GM23248 (cell line): Measurements from ENCODE around the gene GM2A. TPM values are rescaled to one million over a fixed set of nuclear protein-coding genes. Genes with fewer than 3 reads are reported as not detected.
A peak's percentile ranks its signal among the peaks of the same experiment; 100 is the strongest.
"Not testable (repeated sequence)": the region's sequence is repeated elsewhere in the genome, so short reads cannot be mapped to it uniquely, and the experiment has no call there.

Experiments
- DNase-seq: peaks from one replicate; pipeline ENCODE4 v3.0.0-alpha.2; 2015
- H2AFZ ChIP-seq: fragments of 200-600 bp; sonication (generic); 2 replicates; pipeline ENCODE4 v1.6.1; 2016; ENCODE audit warnings: antibody characterized with exemption
- H3F3A ChIP-seq: fragments of 200-600 bp; sonication (generic); 2 replicates; pipeline ENCODE4 v1.6.1; 2016; ENCODE audit warnings: mild to moderate bottlenecking, antibody characterized with exemption, mixed run types; ENCODE audit not compliant: insufficient read depth
- H3K27ac ChIP-seq: fragments of 200-600 bp; sonication (generic); 2 replicates; pipeline ENCODE4 v1.5.1; 2016; ENCODE audit warnings: mild to moderate bottlenecking
- H3K27me3 ChIP-seq: fragments of 200-600 bp; sonication (generic); replicated peaks from 2 replicates; pipeline ENCODE4 v1.6.1; 2016; ENCODE audit warnings: mild to moderate bottlenecking; ENCODE audit not compliant: insufficient read depth
- H3K36me3 ChIP-seq: fragments of 200-600 bp; sonication (generic); 2 replicates; pipeline ENCODE4 v1.6.1; 2016; ENCODE audit warnings: low read depth, mild to moderate bottlenecking
- H3K4me1 ChIP-seq: fragments of 200-600 bp; sonication (generic); 2 replicates; pipeline ENCODE4 v1.6.1; 2016; ENCODE audit warnings: mild to moderate bottlenecking; ENCODE audit not compliant: insufficient read depth
- H3K4me2 ChIP-seq: fragments of 200-600 bp; sonication (generic); one replicate; pipeline ENCODE4 v1.6.1; 2016; ENCODE audit warnings: mild to moderate bottlenecking; ENCODE audit not compliant: unreplicated experiment
- H3K4me3 ChIP-seq: fragments of 200-600 bp; sonication (generic); 2 replicates; pipeline ENCODE4 v1.5.1; 2016; ENCODE audit warnings: mild to moderate bottlenecking
- H3K79me2 ChIP-seq: fragments of 200-600 bp; sonication (generic); 2 replicates; pipeline ENCODE4 v1.6.1; 2016; ENCODE audit warnings: mild to moderate bottlenecking; ENCODE audit not compliant: insufficient read depth
- H3K9ac ChIP-seq: fragments of 200-600 bp; sonication (generic); 2 replicates; pipeline ENCODE4 v1.6.1; 2016; ENCODE audit warnings: mild to moderate bottlenecking
- H3K9me2 ChIP-seq: fragments of 200-600 bp; sonication (generic); 2 replicates; pipeline ENCODE4 v1.6.1; 2016; ENCODE audit warnings: mixed run types, mild to moderate bottlenecking, moderate library complexity; ENCODE audit not compliant: insufficient read depth
- H3K9me3 ChIP-seq: fragments of 200-600 bp; sonication (generic); one replicate; pipeline ENCODE4 v1.6.1; 2017; ENCODE audit warnings: low read depth
- H4K20me1 ChIP-seq: fragments of 200-600 bp; sonication (generic); 2 replicates; pipeline ENCODE4 v1.6.0; 2016; ENCODE audit not compliant: insufficient read depth
- EZH2 ChIP-seq: fragments of 200-600 bp; sonication (generic); IDR thresholded peaks from 2 replicates; pipeline ENCODE4 v1.6.1; 2018; ENCODE audit warnings: antibody characterized with exemption, mild to moderate bottlenecking; ENCODE audit not compliant: insufficient read depth, poor library complexity, severe bottlenecking
- EZH2phosphoT487 ChIP-seq: fragments of 200-600 bp; sonication (generic); IDR thresholded peaks from 2 replicates; pipeline ENCODE4 v1.6.1; 2018; ENCODE audit warnings: antibody characterized with exemption, moderate library complexity, mild to moderate bottlenecking, low read depth; ENCODE audit not compliant: insufficient read depth
- WGBS, 2 experiments: methylation state at CpG; one replicate each; pipeline ENCODE4 v1.1.6; 2015 to 2017; ENCODE audit warnings: low lambda C conversion rate in 2 of 2, low coverage in 1 of 2; ENCODE audit errors: missing lambda C conversion rate in 2 of 2; 5-methylcytosine and 5-hydroxymethylcytosine counted together
- in situ Hi-C: fragments of 300-500 bp; cut with MboI; formaldehyde crosslinking; loops from 2 replicates; pipeline ENCODE4 v1.15.0; 2020
- polyA plus RNA-seq: library from polyadenylated mRNA; unstranded; fragments of >200 nt; fragmentation: Nextera tagmentation; extraction: Ambion mirVana; gene quantifications from 2 replicates; pipeline ENCODE4 v1.2.1, GENCODE V29; 2016
- total RNA-seq: library from RNA; depleted of rRNA; stranded (reverse); fragments of >200 nt; shearing (Covaris generic); gene quantifications from 2 replicates; pipeline ENCODE4 v1.2.3, GENCODE V29; 2014

GM2A gene
- total and polyA plus RNA-seq, 2 experiments from 2014 or later = 11.2 to 23.5 TPM

DNA sequence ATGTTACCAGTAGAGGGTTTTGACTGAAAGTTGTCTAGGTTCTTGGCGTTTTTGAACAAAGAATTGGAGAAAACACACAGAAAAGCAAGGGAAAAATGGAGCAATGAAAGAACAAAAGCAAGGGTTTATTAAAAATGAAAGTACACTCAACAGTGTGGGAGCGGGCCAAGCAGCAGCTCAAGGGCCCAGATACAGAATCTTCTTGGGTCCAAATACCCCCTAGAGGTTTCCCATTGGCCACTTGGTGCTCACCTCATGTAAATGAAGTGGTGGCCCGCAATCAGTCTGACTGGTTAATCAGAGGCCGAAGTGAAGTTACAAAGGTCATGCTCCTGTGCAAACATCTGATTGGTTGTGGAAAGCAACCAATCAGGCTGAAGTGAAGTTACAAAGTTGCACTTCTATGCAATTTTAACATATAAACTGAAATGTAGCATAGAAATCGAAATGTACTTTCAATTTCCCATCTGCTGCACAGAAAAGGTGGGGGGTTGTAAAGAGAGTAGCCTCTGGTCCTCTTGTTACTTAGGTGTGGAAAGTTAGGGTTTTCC, 1.9 kb upstream of the GM2A start:
- H3K9me2 ChIP-seq = no peaks in the 10 kb centered on the region
- in situ Hi-C loops = no loop called here
- H2AFZ ChIP-seq = no peak overlapping the region
- no peaks in the 10 kb centered on the region for H4K20me1 ChIP-seq
- DNase-seq = no peak
- H3F3A ChIP-seq = no peaks in the 10 kb centered on the region
- no peaks in the 10 kb centered on the region for H3K9me3 ChIP-seq
- no peak for TF ChIP-seq EZH2phosphoT487
- TF ChIP-seq EZH2 = no peak
- H3K4me2 ChIP-seq = no peak overlapping the region
- H3K4me1 ChIP-seq = peaks cover 4% of the 10 kb centered on the region; the same call in 1 of the 2 replicates
- no peaks in the 10 kb centered on the region for H3K36me3 ChIP-seq
- no peak overlapping the region for H3K4me3 ChIP-seq
- H3K9ac ChIP-seq = no peak overlapping the region
- H3K27ac ChIP-seq = no peak overlapping the region
- peaks cover 10% of the 10 kb centered on the region; the same call in 1 of the 2 replicates for H3K79me2 ChIP-seq
- 0 out of 2 replicates have a peak, but pooled peaks cover 6% of the 10 kb centered on the region for H3K27me3 ChIP-seq
- WGBS, 2 experiments = 87 to 88% methylated on average over 5 of the region's 5 CpGs

DNA sequence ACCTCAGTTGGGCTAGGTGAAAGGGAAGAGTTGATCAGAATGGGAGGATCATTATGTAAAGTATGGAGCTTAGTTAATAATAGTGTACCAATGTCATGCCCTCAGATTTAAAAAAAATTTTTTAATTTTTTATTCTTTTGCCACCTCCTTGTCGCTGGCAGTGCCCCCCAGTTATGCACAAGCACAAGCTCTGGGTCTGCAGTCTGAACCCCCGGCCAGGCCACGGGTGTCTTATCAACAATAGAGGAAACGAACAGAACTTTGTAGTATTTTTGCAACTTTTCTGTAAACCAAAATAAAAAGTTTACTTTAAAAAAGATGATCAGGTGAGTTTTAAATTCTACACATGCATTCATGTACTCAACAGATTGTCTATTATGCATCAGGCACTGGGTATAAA, 1.4 kb upstream of the GM2A start:
- H3K4me2 ChIP-seq = no peak overlapping the region
- no peaks in the 10 kb centered on the region for H3K9me3 ChIP-seq
- H3K4me1 ChIP-seq = peaks cover 4% of the 10 kb centered on the region; the same call in 1 of the 2 replicates
- peak overlapping the region; percentile 93; the same call in 1 of the 2 replicates for H2AFZ ChIP-seq
- H3K36me3 ChIP-seq = no peaks in the 10 kb centered on the region
- 93 to 95% methylated on average over 4 of the region's 4 CpGs for WGBS, 2 experiments
- TF ChIP-seq EZH2phosphoT487 (no peak), EZH2 (no peak)
- no peak for DNase-seq
- 0 out of 2 replicates have a peak, but pooled peaks cover 6% of the 10 kb centered on the region for H3K27me3 ChIP-seq
- H3K9ac ChIP-seq = no peak overlapping the region
- no peaks in the 10 kb centered on the region for H3F3A ChIP-seq
- in situ Hi-C loops = no loop called here
- H3K79me2 ChIP-seq = peaks cover 10% of the 10 kb centered on the region; the same call in 1 of the 2 replicates
- no peaks in the 10 kb centered on the region for H3K9me2 ChIP-seq
- no peaks in the 10 kb centered on the region for H4K20me1 ChIP-seq
- H3K4me3 ChIP-seq = no peak overlapping the region
- H3K27ac ChIP-seq = no peak overlapping the region

DNA sequence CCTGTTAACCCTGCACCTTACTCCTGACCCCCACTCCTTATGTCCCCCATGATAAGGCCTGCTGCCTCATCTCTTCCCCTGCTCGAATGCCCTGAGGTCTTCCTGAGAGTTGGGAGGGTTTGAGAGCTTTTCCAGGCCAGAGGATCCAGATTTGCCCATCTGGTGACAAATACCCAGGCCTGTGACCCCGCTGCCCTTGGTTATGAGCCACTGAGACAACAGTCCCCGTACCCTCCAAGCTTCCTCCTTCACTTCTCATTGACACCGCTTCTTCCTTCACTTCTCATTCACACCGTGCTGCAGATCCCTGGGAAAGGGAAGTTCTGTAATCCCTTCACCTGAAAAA, 593 bp downstream of the GM2A start:
- WGBS, 2 experiments = 14 to 17% methylated on average over 5 of the region's 5 CpGs
- Histone ChIP-seq H3K4me1 (peaks cover 15% of the 10 kb centered on the region), H3K9ac (peak overlapping the region; percentile 86), H2AFZ (peak overlapping the region; percentile 100), H4K20me1 (no peaks in the 10 kb centered on the region), H3F3A (0 out of 2 replicates have a peak, but pooled peaks cover 3% of the 10 kb centered on the region), H3K9me2 (no peaks in the 10 kb centered on the region), H3K27me3 (no peaks in the 10 kb centered on the region), H3K27ac (no peak overlapping the region), H3K36me3 (no peaks in the 10 kb centered on the region), H3K4me3 (peak overlapping the region; percentile 99), H3K79me2 (peaks cover 10% of the 10 kb centered on the region; the same call in 1 of the 2 replicates), H3K9me3 (no peaks in the 10 kb centered on the region), H3K4me2 (peak overlapping the region; percentile 100)
- no peak for TF ChIP-seq EZH2
- in situ Hi-C loops = no loop called here
- DNase-seq = no peak

DNA sequence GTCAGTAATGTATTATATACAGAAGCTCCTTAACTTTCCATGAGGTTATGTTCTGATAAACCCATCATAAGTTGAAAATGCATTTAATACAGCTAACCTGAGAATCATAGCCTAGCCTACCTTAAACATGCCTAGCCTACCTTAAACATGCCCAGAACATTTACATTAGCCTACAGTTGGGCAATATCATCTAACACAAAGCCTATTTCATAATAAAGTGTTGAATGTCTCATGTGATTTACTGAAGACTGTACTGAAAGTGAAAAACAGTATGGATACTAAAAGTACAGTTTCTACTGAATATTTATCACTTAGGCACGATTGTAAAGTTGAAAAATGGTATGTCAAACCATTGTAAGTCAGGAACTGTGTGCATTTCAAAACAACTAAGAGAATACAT, 1.6 kb downstream of the GM2A start:
- Histone ChIP-seq H4K20me1 (no peaks in the 10 kb centered on the region), H3F3A (0 out of 2 replicates have a peak, but pooled peaks cover 3% of the 10 kb centered on the region), H3K4me3 (no peak overlapping the region), H3K9ac (no peak overlapping the region), H3K4me1 (peaks cover 15% of the 10 kb centered on the region), H2AFZ (no peak overlapping the region), H3K9me3 (no peaks in the 10 kb centered on the region), H3K27ac (no peak overlapping the region), H3K36me3 (no peaks in the 10 kb centered on the region), H3K9me2 (no peaks in the 10 kb centered on the region), H3K79me2 (peaks cover 10% of the 10 kb centered on the region; the same call in 1 of the 2 replicates), H3K4me2 (no peak overlapping the region), H3K27me3 (no peaks in the 10 kb centered on the region)
- in situ Hi-C loops = no loop called here
- TF ChIP-seq EZH2 (no peak), EZH2phosphoT487 (no peak)
- 52 to 78% methylated on average over 1 of the region's 1 CpG for WGBS, 2 experiments
- DNase-seq = no peak

DNA sequence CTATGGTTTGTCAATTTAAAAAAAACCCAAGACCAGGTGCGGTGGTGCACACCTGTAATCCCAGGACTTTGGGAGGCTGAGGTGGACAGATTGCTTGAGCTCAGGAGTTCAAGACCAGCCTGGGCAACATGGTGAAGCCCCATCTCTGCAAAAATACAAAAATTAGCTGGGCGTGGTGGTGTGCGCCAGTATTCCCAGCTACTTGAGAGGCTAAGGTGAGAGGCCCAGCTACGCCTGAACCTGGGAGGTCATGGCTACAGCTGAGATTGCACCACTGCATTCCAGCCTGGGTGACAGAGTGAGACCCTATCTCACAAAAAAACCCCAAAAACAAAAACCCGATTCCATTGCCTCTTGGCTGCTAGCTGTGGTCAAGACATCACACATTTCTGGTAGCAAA, 2.0 kb downstream of the GM2A start:
- H3K36me3 ChIP-seq, H3K4me2 ChIP-seq, H3K79me2 ChIP-seq, H3K27me3 ChIP-seq, DNase-seq, H3K27ac ChIP-seq, H3K9ac ChIP-seq, H3K9me2 ChIP-seq, H4K20me1 ChIP-seq, H3K9me3 ChIP-seq, H3F3A ChIP-seq, in situ Hi-C loops, H3K4me3 ChIP-seq, H2AFZ ChIP-seq: not testable (repeated sequence)
- peaks cover 15% of the 10 kb centered on the region for H3K4me1 ChIP-seq
- WGBS, 2 experiments = 96 to 98% methylated on average over 5 of the region's 5 CpGs
